SU-DHL-6 (cell line): ENCODE data around the gene GRPEL1.

Experiments
- H2AFZ ChIP-seq: fragments of 200-600 bp; sonication (generic); 2 replicates; pipeline ENCODE4 v1.6.1; 2014; ENCODE audit warnings: low read depth, mild to moderate bottlenecking, moderate library complexity, mixed read lengths, antibody characterized with exemption, low read length; ENCODE audit not compliant: severe bottlenecking
- H3F3A ChIP-seq: fragments of 200-600 bp; shearing (Covaris generic); 2 replicates; pipeline ENCODE4 v1.6.0; 2016; ENCODE audit warnings: antibody characterized with exemption, mild to moderate bottlenecking; ENCODE audit not compliant: insufficient read depth
- H3K27ac ChIP-seq: fragments of 200-600 bp; sonication (generic); 2 replicates; pipeline ENCODE4 v1.5.1; 2016; ENCODE audit warnings: low read depth, mild to moderate bottlenecking, low read length, moderate library complexity, mixed read lengths
- H3K27me3 ChIP-seq: fragments of 200-600 bp; sonication (generic), shearing (Covaris generic); 2 replicates; pipeline ENCODE4 v1.6.0; 2014; ENCODE audit warnings: mild to moderate bottlenecking, low read length
- H3K36me3 ChIP-seq: fragments of 200-600 bp; sonication (generic); 2 replicates; pipeline ENCODE4 v1.6.1; 2014; ENCODE audit warnings: mild to moderate bottlenecking, low read length, mixed read lengths
- H3K4me2 ChIP-seq: fragments of 300-600, 200-600 bp; shearing (Covaris generic), sonication (generic); 2 replicates; pipeline ENCODE4 v1.6.0; 2014; ENCODE audit warnings: low read length, low read depth, mild to moderate bottlenecking; ENCODE audit not compliant: poor library complexity, severe bottlenecking
- H3K4me3 ChIP-seq: fragments of 200-600 bp; sonication (generic); 2 replicates; pipeline ENCODE4 v1.5.1; 2014; ENCODE audit warnings: antibody characterized with exemption, low read length, mild to moderate bottlenecking, mixed read lengths; ENCODE audit not compliant: insufficient read depth, poor library complexity, severe bottlenecking
- H3K79me2 ChIP-seq: fragments of 200-600 bp; sonication (generic); 2 replicates; pipeline ENCODE4 v1.6.1; 2014; ENCODE audit warnings: mild to moderate bottlenecking, low read length, moderate library complexity; ENCODE audit not compliant: insufficient read depth
- H3K9ac ChIP-seq: fragments of 200-600 bp; sonication (generic); 2 replicates; pipeline ENCODE4 v1.7.0; 2014; ENCODE audit warnings: mild to moderate bottlenecking, low read length
- H3K9me2 ChIP-seq: fragments of 200-600 bp; sonication (generic); replicated peaks from 2 replicates; pipeline ENCODE4 v1.6.1; 2014; ENCODE audit warnings: low read length; ENCODE audit not compliant: insufficient read depth
- H3K9me3 ChIP-seq: fragments of 200-600 bp; sonication (generic); 2 replicates; pipeline ENCODE4 v1.6.1; 2014; ENCODE audit warnings: low read length, mixed read lengths; ENCODE audit not compliant: insufficient read depth
- H4K20me1 ChIP-seq: fragments of 200-600 bp; sonication (generic); 2 replicates; pipeline ENCODE4 v1.6.1; 2014; ENCODE audit warnings: low read depth, mild to moderate bottlenecking, antibody characterized with exemption, low read length, moderate library complexity, mixed read lengths
- CTCF ChIP-seq: fragments of 200-600 bp; sonication (generic); IDR thresholded peaks from one replicate; pipeline ENCODE4 v1.5.1; 2017; ENCODE audit warnings: antibody characterized with exemption, mild to moderate bottlenecking, low read length, moderate library complexity; ENCODE audit not compliant: insufficient read depth, poor library complexity, severe bottlenecking
- EZH2phosphoT487 ChIP-seq: fragments of 200-600 bp; sonication (generic), shearing (Covaris generic); conservative IDR thresholded peaks from 2 replicates; pipeline ENCODE4 v1.6.1; 2018; ENCODE audit warnings: mild to moderate bottlenecking, antibody characterized with exemption, low read length, moderate library complexity, mixed read lengths

Gene GRPEL1

DNA sequence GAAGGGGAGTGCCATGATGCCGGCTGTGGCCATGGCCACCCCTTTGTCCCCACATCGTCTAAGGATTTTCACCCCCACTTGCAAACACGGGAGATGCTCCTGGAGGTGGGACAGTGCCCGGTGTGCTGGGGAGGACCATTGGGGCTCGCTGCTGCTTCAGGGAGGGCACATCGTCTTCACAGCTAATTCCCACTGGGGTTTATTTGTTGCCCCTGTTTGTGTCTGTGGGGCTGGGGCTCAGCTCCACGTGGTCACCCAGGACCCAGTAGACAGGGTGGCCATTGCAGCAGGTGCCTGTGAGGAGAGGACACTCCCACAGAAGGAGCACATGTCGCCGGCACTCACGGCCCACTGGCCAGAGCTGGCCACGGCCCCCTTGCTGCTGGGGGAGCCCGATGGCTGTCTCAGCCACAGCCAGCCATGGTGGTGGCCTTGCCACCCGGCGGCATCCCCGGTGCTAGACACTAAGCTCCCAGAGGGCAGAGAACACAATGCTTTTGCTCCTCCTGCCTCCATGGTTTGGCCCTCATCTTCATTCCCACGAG, 27.8 kb upstream of the GRPEL1 start:
- Histone ChIP-seq H3K4me3 (no peak overlapping the region), H4K20me1 (no peaks in the 10 kb centered on the region), H3K79me2 (no peaks in the 10 kb centered on the region), H3K4me2 (no peak overlapping the region), H3K9me3 (no peaks in the 10 kb centered on the region), H3K27ac (no peak overlapping the region), H3K36me3 (no peaks in the 10 kb centered on the region), H3F3A (no peaks in the 10 kb centered on the region), H3K9me2 (no peaks in the 10 kb centered on the region), H3K9ac (no peak overlapping the region), H3K27me3 (no peaks in the 10 kb centered on the region), H2AFZ (no peak overlapping the region)
- TF ChIP-seq CTCF = no peak
- TF ChIP-seq EZH2phosphoT487 = no peak

DNA sequence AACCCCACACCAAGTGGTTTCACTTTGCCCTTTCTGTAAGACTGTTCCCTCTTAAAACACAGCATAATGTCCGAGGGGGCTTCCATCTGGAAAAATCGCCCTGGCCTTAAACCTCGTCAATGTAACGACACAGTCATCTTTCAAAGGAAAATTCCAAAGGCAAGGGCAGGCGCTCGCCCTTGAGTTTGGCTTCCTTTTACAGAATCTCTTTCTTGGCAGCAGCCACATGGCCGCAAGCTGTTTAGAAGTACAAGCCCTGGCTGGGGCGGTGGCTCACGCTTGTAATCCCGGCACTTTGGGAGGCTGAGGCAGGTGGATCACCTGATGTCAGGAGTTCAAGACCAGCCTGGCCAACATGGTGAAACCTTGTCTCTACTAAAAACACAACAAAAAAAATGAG, 27.1 kb upstream of the GRPEL1 start:
- Histone ChIP-seq H3K36me3 (no peaks in the 10 kb centered on the region), H4K20me1 (no peaks in the 10 kb centered on the region), H3K4me2 (no peak overlapping the region), H2AFZ (no peak overlapping the region), H3K9ac (no peak overlapping the region), H3K79me2 (no peaks in the 10 kb centered on the region), H3K27me3 (no peaks in the 10 kb centered on the region), H3F3A (no peaks in the 10 kb centered on the region), H3K4me3 (no peak overlapping the region), H3K9me3 (no peaks in the 10 kb centered on the region), H3K27ac (no peak overlapping the region), H3K9me2 (no peaks in the 10 kb centered on the region)
- TF ChIP-seq EZH2phosphoT487 (no peak), CTCF (no peak)

DNA sequence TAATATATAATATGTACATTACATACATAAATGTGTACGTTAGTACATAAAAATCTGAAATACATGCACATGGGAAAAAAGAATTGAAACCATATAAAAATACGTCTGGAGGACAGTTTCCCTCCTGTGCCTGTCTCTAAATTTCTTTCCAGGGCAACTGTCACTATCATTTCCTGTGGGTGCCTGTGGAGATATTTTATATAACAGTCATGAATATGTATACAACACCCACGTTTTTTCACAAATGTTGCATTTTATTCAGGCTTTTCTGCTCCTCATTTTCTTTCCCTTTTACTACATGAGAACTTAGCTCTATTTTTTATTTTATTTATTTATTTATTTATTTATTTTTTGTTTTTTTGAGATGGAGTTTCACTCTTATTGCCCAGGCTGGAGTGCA, 24.2 kb upstream of the GRPEL1 start:
- H3K9ac ChIP-seq = no peak overlapping the region
- no peaks in the 10 kb centered on the region for H3K9me2 ChIP-seq
- no peak overlapping the region for H3K4me2 ChIP-seq
- TF ChIP-seq CTCF (no peak), EZH2phosphoT487 (no peak)
- H3K9me3 ChIP-seq = no peaks in the 10 kb centered on the region
- H4K20me1 ChIP-seq = no peaks in the 10 kb centered on the region
- H3F3A ChIP-seq = no peaks in the 10 kb centered on the region
- H3K27me3 ChIP-seq = no peaks in the 10 kb centered on the region
- H2AFZ ChIP-seq = no peak overlapping the region
- H3K4me3 ChIP-seq = no peak overlapping the region
- no peak overlapping the region for H3K27ac ChIP-seq
- no peaks in the 10 kb centered on the region for H3K36me3 ChIP-seq
- no peaks in the 10 kb centered on the region for H3K79me2 ChIP-seq
